ENCODE data around the gene NPLOC4. TPM values are rescaled to one million over a fixed set of nuclear protein-coding genes. Genes with fewer than 3 reads are reported as not detected.
A peak's percentile ranks its signal among the peaks of the same experiment; 100 is the strongest.

Gene NPLOC4
- total and polyA plus RNA-seq, 2 of the 8 experiments (the other 6 are each of a cell fraction or from before 2014, with no cell fraction given), result 70.7 to 92.7 TPM

- TF ChIP-seq CHD7 (IDR thresholded peaks at IDR 0.05; ENCODE audit: insufficient replicate concordance, low read length), result no peak
- TF ChIP-seq EP300 (IDR thresholded peaks at IDR 0.05; ENCODE audit: borderline replicate concordance in 1 of 2, low read depth in 2 of 2, low read length in 2 of 2), result no peak
- no peak for TF ChIP-seq TAF7 (optimal IDR thresholded peaks at IDR 0.05; ENCODE audit: borderline replicate concordance, low read depth, low read length)
- TF ChIP-seq MAX (IDR thresholded peaks at IDR 0.05), result no peak
- TF ChIP-seq ATF2 (IDR thresholded peaks at IDR 0.05; ENCODE audit: low read length), result peak; percentile 5; the same call in 1 of the 2 replicates
- TF ChIP-seq KDM5A (IDR thresholded peaks at IDR 0.05; ENCODE audit: low read length), result no peak
- peak; percentile 73 for TF ChIP-seq CHD1 (IDR thresholded peaks at IDR 0.05; ENCODE audit: low read depth, low read length)
Measured at GRCh38 chr17:81509972-81510784, 126.7 kb downstream of the NPLOC4 start (continued).

All from H1 (cell line).